Hepatocyte (in vitro differentiated cells): ENCODE data around the gene GLT1D1.

Source experiments
- EZH2 ChIP-seq: fragments of 200-600 bp; sonication (generic); IDR thresholded peaks from 2 replicates; pipeline ENCODE4 v1.6.1; 2016; ENCODE audit warnings: antibody characterized with exemption, mild to moderate bottlenecking, borderline replicate concordance
- EZH2phosphoT487 ChIP-seq: fragments of 200-600 bp; sonication (generic); IDR thresholded peaks from one replicate; pipeline ENCODE4 v1.6.1; 2018; ENCODE audit warnings: antibody characterized with exemption, mild to moderate bottlenecking, low read depth, moderate library complexity; ENCODE audit not compliant: unreplicated experiment, severe bottlenecking
- TF ChIP-seq, protein P1 (sequence below): fragments of 200-600 bp; sonication (generic); IDR thresholded peaks from 2 replicates; pipeline ENCODE4 v1.5.1; 2016; ENCODE audit warnings: antibody characterized with exemption, mild to moderate bottlenecking; ENCODE audit not compliant: poor library complexity

DNA sequence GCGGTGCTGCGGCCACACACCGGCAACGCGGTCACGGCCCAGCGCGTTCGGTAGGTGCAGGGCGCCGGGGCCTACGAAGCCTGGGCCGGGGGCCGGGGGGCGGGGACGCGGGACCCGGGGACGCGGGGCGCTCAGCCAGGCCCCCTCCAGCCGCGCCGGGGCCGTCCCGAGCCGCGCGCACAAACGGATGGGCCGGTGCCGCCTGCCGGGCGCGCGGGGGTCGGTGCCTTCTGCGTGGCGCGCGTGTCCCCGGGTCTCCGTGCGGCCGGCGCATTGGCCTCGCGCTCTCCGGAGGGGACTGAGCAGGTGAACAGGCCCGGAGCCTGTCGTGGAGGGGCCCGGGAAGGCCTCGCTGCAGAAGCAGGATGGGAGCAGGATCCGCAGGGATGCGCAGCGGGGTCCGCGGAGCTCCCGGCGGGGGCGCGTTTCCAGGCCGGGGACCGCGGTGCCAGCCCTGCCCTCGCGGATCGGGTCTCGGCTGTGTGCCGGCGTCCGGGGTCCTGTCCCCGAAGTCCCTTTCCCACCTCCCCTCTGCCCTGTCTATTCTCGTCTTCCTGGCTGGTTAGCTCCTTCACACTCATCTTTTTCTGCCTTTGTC, 421 bp downstream of the GLT1D1 start:
- TF ChIP-seq, protein P1, sequence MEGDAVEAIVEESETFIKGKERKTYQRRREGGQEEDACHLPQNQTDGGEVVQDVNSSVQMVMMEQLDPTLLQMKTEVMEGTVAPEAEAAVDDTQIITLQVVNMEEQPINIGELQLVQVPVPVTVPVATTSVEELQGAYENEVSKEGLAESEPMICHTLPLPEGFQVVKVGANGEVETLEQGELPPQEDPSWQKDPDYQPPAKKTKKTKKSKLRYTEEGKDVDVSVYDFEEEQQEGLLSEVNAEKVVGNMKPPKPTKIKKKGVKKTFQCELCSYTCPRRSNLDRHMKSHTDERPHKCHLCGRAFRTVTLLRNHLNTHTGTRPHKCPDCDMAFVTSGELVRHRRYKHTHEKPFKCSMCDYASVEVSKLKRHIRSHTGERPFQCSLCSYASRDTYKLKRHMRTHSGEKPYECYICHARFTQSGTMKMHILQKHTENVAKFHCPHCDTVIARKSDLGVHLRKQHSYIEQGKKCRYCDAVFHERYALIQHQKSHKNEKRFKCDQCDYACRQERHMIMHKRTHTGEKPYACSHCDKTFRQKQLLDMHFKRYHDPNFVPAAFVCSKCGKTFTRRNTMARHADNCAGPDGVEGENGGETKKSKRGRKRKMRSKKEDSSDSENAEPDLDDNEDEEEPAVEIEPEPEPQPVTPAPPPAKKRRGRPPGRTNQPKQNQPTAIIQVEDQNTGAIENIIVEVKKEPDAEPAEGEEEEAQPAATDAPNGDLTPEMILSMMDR: no peak
- no peak for TF ChIP-seq EZH2
- TF ChIP-seq EZH2phosphoT487: no peak
